ENCODE results near the gene FBXL7. TPM values are rescaled to one million over a fixed set of nuclear protein-coding genes. Genes with fewer than 3 reads are reported as not detected.

Gene FBXL7
- total and polyA plus RNA-seq, 9 of the 15 experiments (the other 6 are each of a cell fraction or from before 2014, with no cell fraction given): 0.04 to 0.08 TPM; not detected in 7

GRCh38 chr5:15539951-15540350 is 40.0 kb downstream of the FBXL7 start (continued):
- TF ChIP-seq ZNF696 (CRISPR knock-in tag; conservative IDR thresholded peaks at IDR 0.05) (no peak), NFATC3 (IDR thresholded peaks at IDR 0.05) (no peak), GABPB1 (CRISPR knock-in tag; IDR thresholded peaks at IDR 0.05) (no peak), NRF1 (conservative IDR thresholded peaks at IDR 0.05 in 1 of 2, IDR thresholded peaks at IDR 0.05 in 1 of 2) (no peak), PHF8 (IDR thresholded peaks at IDR 0.05; ENCODE audit: borderline replicate concordance, low read length) (no peak), MAZ (CRISPR knock-in tag; conservative IDR thresholded peaks at IDR 0.05 in 1 of 2, IDR thresholded peaks at IDR 0.05 in 1 of 2) (no peak)

GRCh38 chr5:15544039-15544438 is 44.1 kb downstream of the FBXL7 start:
- no peaks in the 10 kb centered on the region; the same call in 1 of the 2 replicates for H3K9me3 ChIP-seq (replicated peaks; ENCODE audit: control insufficient read depth, insufficient read depth, low read depth, low read length)
- no peak for FAIRE-seq
- H3K79me2 ChIP-seq (ENCODE audit: control insufficient read depth, insufficient read depth, low read length): no peaks in the 10 kb centered on the region
- H3K4me1 ChIP-seq (replicated peaks in 1 of 2; ENCODE audit: control insufficient read depth in 2 of 2, insufficient read depth in 2 of 2, low read length in 2 of 2): no peaks in the 10 kb centered on the region
- 1% methylated on average over 4 of the region's 4 CpGs for WGBS (ENCODE audit: insufficient coverage, low coverage, missing lambda C conversion rate)
- in situ Hi-C loops (cut with MboI) (no loop called here), intact Hi-C loops (cut with micrococcal nuclease) (no loop called here)
- H3K4me3 ChIP-seq: no peak overlapping the region
- H3K4me2 ChIP-seq (ENCODE audit: insufficient read depth, low read length): no peak overlapping the region
- TF ChIP-seq ARID4B (CRISPR knock-in tag; IDR thresholded peaks at IDR 0.05) (no peak), ZBTB9 (CRISPR knock-in tag; IDR thresholded peaks at IDR 0.05) (no peak), ZNF347 (CRISPR knock-in tag; IDR thresholded peaks at IDR 0.05; ENCODE audit: low read depth) (no peak), THAP7 (CRISPR knock-in tag; IDR thresholded peaks at IDR 0.05) (no peak), ZNF436 (CRISPR knock-in tag; IDR thresholded peaks at IDR 0.05) (no peak), ARNT (IDR thresholded peaks at IDR 0.05) (no peak), ZNF408 (CRISPR knock-in tag; IDR thresholded peaks at IDR 0.05; ENCODE audit: low read depth) (no peak), SUPT5H (IDR thresholded peaks at IDR 0.05) (no peak), BCOR (IDR thresholded peaks at IDR 0.05) (no peak), ZBTB12 (CRISPR knock-in tag; IDR thresholded peaks at IDR 0.05) (no peak)
- no peaks in the 10 kb centered on the region for H4K20me1 ChIP-seq (replicated peaks; ENCODE audit: control insufficient read depth, insufficient read depth, low read length)
- H3K27me3 ChIP-seq (ENCODE audit: control insufficient read depth in 2 of 2, insufficient read depth in 2 of 2, low read length in 2 of 2): no peaks in the 10 kb centered on the region
- H2AFZ ChIP-seq (ENCODE audit: low read depth, low read length): no peak overlapping the region
- ChIA-PET POLR2A (no interaction called here), CTCF (ENCODE audit: low intra/inter-chr PET ratio) (no interaction called here)
- H3K9me1 ChIP-seq (ENCODE audit: control insufficient read depth, insufficient read depth, low read length): no peaks in the 10 kb centered on the region
- H3K36me3 ChIP-seq (ENCODE audit: control insufficient read depth, insufficient read depth, low read length): no peaks in the 10 kb centered on the region
- no TSS peak for BruUV-seq (replicated peaks)
- H3K9ac ChIP-seq (ENCODE audit: insufficient read depth in 1 of 2, low read depth in 2 of 2, low read length in 2 of 2): no peak overlapping the region
- no peak overlapping the region for H3K27ac ChIP-seq (ENCODE audit: extremely low read depth, low read depth, low read length)
- ATAC-seq: no peak
- DNase-seq (ENCODE audit: extremely low read depth in 1 of 4, low spot score in 3 of 4): no peak

Measured in K562 (cell line).